Activated CD4-positive, alpha-beta T cell treated with anti-CD3 and anti-CD28 coated beads, Interleukin-2, amount 50 U/mL, for 4 hours (primary cell): ENCODE measurements around the gene SAP30L.

Experiments used
- DNase-seq, 2 experiments: peaks; one replicate each; pipeline ENCODE4 v3.0.0-alpha.2; 2020

SAP30L gene, protein sequence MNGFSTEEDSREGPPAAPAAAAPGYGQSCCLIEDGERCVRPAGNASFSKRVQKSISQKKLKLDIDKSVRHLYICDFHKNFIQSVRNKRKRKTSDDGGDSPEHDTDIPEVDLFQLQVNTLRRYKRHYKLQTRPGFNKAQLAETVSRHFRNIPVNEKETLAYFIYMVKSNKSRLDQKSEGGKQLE

DNA sequence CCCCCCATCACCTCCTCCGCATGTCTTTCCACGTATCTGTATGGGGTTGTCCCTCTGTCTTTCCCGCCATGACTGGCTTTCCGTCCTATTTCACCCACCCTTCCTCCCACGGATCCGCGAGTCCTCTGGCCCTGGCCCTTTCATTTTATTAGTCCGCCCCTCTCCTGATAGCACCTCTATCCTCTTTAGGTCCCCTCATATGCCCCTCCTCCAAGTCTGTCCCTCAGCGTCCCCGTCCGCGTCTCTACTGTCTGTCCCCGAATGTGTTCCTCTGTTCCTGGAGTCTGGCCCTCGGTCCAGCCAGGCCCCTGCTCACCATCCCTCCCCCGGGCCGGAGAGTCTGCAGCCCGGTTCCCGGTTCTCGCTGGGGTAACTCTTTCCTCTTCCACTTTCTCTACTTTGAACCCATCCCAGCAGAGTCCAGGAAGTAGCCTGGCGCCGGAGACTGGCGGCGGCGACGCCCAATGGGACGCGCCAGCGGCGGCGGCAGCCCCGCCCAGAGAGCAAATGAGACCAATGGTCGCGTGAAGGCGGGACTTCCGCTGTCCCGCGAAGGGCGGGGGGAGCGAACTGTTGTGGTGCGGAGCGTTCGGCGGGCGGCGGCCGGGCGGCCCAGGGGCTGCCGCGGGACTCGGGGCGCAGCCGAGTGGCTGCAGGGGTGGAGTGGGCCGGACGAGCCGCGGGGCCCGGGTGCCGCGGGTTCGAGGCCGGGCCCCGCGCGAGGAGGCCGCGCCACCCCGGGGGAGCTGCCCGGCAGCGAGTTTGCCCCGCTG, at the start of gene SAP30L:
Gene SAP30L, plus strand, starts transcription at position 576 of the 773 bp plus-strand sequence. CDS start 608 bp downstream, outside the sequence.
- DNase-seq: peak; percentile 92

DNA sequence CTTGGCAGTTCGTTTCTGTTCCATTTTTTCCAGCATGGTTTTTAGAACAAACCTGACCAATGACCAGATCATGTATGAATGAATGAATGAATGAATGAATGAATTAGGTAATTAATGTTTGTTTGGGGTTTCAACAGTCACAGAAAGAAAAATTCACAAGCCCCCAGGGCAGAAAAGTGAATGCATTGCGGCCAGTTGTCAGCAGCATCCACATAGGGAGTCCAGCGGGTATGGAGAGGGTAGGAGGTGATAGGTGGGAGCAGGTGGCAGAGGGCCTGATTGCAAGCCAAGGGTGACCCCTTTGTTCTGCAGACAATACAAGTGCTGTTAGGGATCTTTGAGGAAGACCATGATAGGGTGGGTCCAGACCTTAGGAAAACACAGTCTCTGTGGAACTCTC, 49.7 kb upstream of the SAP30L start:
- DNase-seq: no peak

DNA sequence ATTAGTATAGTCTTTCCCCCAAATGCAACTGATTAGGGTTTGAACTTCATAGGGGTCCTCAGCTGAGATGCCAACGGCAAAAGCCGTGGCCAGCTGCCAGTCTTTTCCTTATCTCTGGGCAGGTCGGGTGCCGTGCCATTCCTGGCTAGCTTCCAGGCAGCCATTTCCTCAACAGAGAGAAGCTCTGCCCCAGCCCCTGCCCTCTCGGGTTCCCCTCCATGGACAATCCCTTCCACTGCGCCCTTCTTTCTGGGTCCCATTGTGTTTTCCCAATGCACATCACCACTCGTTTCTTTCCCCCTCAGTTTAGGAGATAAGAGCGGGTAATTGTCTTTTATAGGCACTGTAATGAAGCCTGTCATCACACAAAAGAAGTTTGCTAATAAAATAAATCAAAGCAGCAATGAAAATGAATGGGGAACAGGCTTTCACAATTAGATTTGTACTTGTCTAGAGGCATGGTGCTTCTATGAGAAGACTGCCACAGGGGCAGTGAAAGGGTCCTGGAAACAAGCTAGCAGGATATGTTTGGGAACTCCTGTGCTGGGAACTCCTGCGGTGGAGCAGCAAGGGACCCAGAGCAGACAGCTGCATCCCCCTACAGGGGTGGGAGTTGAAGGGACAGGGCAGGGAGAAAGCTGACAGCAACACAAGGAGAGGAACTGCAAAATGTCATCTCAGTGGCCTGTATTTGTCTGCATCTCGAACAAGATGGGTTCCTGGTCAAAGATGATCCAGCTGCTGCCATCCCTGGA, 48.0 kb upstream of the SAP30L start:
- no peak for DNase-seq

DNA sequence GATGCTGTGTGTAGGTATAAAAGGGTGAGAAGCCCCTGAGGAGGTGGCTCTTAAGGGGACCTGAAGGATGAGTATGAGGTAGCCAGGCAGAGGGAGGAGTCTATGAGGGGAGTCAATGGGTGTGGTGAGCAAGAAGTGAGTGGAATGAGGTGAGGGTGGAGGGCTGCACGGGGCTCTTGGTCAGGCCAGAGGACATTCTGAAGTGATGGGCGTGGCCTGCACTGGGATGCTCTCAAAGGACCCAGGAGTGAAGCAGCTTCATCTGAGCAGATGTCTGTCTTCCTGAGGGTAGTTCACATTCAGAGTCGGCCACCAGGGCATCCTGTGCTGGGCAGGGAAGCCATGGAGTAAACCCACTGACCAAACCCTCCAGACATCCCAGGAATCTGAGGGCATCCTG, 45.1 kb upstream of the SAP30L start:
- no peak for DNase-seq

DNA sequence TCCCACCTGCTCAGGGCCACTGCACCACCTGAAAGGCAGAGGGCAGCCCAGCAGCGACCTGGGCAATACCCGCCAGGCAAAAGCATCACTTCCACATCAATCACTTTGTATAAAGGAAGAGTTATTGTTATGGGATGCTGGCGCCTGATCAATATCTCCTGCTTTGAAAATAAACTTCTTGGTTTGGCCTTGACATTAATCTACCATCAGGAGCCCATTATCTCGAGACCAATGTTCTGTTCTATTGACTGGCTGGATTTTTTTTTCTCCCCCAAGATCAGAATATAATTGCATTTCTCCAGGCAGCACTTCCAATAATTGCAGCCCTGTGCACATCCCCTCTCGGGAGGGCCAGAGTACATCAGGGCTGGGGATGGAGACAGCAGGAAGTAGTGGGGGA, 44.4 kb upstream of the SAP30L start:
- DNase-seq: no peak

DNA sequence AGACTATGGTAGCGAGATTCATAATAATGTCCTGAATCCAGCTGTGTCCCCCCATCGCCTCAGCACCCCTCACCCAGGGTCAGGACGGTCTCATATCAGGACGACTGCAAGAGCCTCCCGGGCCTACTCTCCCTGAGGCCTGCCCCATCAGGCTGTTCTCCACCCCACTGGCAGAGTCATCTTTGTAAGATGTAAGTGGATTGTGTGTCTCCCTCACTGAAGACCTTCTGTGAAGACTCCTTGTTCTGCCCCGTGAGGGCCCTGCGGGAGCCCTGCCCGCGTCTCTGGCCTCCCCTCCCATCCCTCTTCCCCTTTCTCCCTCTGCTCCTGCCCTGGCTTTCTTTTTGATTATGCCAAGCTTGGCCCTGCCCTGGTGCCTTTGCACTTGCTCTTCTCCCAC, 43.9 kb upstream of the SAP30L start:
- no peak for DNase-seq

DNA sequence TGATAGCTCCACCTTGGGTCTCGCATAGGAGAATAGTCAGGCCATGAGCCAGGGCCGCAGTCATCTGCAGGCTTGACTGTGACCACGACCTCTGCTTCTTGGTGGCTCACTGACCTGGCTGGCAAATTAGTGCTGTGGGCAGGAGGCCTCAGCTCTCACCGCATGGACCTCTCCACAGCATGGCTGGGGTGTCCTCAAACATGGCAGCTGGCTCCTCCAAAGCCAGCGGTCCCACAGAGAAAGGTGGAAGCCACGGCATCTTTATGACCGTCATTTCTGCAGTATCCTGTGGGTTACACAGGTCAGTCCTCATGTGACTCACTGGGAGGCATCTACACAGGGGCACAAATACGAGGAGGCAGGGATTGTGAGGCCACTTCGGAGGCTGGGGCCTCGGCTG, 43.2 kb upstream of the SAP30L start:
- no peak for DNase-seq

DNA sequence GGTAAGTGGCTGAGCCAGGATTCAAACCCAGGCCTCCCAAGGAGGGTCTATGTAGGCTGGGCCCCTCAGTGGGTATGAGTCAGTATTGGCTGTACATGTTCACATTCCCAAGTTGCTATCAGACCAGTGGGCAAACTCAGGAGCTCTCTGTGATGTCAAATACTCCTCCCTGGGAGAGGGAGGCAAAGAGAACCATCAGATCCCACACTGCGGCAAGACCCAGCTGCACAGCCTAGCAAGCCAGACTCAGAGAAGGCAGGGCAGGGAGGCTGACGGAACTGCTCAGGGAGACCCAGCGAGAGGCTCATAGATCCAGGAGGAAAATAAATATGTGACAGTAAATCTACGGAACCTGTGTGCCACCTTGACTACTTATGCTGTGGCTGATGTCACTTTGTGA, 42.6 kb upstream of the SAP30L start:
- DNase-seq: no peak

DNA sequence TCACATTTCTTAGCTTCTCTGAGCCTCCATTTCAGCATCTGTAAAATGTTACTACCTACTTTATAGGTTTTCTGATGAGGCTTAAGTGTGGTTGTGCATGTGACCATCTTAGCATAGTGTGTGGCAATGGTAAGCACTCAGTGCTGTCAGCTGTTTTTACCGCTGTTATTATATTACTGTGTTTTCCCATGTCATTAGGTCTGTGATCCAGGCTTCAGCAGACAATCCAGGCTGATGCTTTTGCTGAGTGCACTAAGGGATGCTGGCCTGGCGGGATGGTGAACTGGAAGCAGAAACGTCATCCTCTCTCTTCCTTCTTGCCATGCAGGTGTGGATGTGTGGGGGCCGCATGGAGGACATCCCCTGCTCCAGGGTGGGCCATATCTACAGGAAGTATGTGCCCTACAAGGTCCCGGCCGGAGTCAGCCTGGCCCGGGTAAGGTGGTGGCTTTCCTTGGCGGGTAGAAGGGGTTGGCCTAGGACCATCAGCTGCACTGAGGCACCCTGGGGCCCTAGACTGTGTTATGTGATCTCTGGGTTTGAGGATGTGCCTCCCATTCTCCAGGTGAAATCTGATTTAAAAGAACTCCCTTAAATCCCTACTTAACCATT, 41.9 kb upstream of the SAP30L start:
- no peak for DNase-seq

DNA sequence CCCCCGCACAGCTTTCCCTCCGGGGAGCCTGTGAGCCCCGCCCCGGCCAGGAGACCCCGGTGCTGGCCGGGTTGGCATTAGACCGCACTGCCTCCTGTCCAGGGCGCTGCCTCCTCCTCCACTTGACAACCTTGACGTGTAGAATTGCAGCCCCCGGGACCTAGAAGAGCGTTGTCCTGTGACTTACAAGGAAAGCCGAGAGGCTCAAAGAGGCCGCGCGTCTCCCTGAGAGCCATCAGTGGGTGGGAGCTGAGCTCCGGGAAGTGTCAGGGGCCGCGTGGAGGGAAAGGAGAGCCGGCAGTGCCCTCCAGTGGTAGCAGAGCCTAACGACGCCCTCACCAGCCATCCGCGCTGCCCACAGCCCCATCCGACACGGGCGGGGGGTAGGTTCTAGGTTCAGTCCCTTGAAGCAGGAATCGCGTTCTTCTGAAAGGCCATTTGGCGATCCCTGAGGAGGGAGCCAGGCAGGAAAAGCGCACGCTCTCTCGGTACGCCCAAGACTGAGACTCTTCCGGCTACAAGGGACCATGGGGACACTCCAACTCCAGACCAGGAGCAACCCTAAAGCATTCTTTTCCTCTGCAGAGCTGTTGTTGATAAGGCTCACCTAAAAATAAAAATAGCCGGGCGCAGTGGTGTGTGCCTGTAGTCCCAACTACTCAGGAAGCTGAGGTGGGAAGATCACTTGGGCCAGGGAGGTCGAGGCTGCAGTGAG, 40.6 kb upstream of the SAP30L start:
- DNase-seq: peak; percentile 62 to 64

DNA sequence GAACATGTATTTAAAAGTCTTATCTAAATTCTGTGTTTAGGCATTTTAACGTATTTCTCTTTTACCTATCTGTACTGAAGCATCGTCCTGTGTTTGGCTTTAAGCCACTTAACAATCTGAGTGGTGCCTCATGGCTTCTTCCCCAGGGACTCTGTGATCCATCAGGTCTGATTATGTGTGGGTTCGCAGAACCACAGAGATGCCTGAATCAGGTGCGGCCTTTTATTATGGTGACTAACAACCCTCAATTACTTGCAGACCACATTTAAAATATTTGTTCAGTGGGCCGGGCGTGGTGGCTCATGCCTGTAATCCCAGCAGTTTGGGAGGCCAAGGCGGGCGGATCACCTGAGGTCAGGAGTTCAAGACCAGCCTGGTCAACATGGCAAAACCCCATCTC, 39.6 kb upstream of the SAP30L start:
- no peak for DNase-seq

DNA sequence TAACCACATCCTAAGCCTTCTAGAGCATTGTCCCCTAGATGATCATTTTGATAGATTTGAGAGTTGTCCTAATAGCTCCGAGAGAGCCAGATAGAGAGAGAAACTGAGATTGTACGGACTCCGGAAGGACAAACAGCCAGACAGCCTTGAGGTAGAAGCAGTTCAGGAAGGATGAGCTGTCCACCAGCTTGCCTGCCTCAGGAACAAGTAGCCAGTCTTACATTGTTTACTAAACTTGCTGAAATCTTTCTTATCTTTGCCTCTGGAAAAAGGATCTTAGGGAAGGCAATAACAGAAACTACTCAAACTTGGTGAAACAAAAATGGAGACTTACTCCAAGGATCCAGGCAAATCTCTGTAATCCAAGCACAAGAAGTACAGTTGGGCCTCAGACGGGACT, 39.0 kb upstream of the SAP30L start:
- no peak for DNase-seq

DNA sequence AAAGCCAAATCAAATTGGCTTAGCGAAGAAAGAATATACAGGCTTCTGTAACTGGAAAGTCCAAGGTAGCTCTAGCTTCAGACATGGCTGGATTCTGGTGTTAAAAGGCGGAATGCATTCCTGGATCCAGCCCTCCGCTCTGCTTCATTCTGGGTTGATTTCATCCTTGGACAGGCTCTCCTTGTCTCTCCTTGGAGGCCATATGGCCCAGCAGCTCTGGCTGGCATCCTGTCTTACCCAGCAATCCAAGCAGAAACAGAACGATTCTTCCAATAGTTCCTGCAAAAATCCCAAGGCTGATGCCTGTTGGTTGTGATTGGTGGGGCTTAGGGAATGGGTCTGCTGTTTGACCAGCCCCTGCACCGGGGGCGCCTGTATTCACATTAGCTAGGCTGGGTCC, 37.0 kb upstream of the SAP30L start:
- no peak for DNase-seq

DNA sequence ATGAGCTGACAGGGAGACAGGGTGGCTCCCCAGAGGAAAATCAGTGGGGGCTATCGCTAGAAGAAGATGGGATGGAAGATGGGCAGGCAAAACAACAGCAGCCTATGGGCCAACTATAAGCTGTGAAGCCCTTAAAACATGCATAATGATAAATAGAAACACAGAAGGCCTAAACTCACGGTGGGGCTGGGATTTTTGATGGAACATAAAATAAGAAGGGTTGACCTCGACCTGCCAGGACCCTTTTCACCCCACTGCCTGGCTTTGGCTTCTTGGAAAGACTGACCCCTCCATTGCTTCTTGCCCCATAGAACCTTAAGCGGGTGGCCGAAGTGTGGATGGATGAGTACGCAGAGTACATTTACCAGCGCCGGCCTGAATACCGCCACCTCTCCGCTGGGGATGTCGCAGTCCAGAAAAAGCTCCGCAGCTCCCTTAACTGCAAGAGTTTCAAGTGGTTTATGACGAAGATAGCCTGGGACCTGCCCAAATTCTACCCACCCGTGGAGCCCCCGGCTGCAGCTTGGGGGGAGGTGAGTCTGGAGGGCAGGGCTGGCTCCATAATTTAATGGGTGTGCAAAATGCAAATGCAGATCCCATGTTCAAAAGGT, 36.5 kb upstream of the SAP30L start:
- no peak for DNase-seq

DNA sequence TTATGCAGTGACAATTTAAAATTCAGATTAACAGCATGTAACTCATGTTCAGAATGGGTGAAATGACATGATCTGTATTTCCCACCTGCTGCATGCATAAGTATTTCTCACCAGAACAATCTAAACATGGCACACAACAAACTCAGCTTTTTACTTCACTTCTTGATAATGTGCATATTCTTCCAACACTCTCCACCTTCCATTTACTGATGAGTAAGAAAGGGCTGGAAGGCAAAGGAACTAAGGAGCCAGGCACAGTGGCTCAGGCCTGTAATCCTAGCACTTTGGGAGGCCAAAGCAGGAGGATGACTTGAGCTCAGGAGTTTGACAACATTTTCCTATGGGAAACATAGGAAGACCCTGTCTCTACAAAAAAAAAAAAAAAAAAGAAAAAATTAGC, 35.8 kb upstream of the SAP30L start:
- no peak for DNase-seq

DNA sequence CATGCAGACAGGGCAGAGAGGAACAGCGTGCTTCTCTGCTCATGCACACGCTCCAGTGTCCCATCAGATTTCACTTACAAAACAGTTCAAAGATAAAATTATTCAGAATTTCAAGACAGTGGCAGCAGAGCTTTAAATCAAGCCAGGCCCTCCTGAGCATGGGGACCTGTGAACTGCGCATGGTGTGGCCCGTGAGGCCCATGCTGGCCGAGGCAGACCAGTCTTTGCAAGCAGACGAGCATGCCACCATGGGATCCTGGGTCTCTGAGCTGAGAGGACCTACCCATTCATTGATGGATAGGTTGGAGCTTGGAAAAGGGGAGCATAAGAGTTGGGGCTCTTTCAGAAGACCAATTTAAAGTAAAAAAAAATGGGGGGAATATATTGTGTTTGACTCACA, 35.0 kb upstream of the SAP30L start:
- DNase-seq: no peak

DNA sequence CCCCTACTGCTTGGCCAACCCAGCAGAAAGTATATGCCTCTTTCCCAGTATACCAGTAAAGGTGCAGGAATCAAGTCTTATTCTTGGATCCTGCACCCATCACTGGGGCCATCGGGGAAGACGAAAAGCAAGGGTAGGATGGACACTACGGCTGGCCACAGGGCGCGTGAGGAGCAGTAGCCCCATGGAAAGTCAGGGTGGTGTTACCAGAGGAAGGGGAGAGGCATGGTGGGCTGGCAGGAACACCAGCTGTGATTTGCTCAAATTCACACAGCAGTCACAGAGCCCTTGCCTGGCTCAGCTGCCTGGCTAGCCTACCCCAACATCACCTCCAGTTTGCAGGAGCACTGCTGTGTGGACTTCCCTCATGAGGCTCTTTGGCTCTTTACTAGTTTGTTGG, 34.5 kb upstream of the SAP30L start:
- DNase-seq: no peak

DNA sequence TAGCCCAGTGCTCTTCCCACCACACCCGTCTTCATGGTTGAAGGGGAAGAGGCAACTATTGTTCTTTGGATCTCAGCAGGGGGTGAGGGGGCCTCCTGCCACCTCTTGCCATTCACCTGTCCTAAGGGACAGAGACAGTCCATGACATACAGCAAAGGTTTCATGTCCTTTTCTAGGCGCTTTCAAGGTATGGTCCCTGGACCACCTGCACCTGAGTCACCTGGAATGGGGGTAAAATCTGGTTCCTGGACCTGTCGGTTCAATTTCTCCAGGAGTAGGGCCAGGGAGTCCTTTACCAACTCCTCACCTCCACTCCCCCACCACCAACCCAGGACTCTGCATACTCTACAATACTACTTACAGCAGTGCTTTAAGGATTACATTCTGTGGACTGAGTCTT, 33.5 kb upstream of the SAP30L start:
- DNase-seq: no peak

DNA sequence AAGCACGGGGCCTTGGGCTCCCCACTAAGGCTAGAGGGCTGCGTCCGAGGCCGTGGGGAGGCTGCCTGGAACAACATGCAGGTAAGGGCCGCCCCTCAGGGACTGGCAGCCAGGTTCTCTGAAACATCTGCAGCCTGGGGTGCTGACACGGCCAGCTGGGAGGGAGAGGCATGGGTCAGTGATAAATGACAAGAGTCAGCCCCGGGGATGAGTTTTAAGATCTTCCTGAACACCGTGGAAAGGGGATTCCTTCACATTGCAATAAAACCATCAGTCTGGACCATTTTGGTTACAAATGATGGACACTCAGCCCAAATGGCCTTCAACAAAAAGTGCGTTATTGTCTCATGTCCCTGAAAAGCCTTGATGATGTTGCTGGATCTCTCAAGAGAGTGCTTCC, 32.9 kb upstream of the SAP30L start:
- DNase-seq: no peak

DNA sequence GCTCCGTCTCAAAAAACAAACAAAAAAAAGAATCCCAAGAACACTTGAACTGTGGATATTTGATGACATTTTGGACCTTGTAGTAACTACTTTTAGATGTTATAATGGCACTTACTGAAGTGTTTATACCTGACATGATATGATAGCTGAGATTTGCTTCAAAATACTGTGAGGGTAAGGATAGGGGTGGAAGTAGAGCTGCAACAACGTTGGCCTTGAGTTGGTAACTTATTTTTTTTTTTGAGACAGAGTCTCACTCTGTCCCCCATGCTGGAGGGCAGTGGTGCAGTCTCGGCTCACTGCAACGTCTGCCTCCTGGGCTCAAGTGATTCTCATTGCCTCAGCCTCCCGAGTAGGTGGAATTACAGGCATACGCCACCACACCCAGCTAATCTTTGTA, 30.7 kb upstream of the SAP30L start:
- no peak for DNase-seq

DNA sequence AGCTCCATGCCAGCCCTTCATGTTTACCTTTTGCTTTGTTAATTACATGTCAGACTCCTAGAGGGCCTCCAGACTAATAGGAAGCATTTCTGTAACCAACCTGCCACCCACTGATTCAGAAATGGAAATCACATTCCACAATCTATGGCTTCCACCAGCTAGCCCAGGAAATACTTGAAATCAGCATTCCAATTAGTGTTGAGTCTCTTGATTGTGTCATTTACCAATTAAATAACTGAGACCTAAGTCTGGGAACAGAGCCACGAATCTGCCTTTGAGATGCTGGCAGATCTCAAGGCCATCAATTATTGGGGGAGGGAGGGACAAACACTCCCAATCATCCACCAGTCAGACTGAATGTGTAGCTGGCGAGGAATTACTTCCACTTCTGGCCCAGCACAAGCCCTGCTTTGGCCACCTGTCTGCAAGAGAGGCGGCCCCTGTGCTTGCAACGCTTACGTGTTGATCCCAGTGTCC, 27.4 kb upstream of the SAP30L start:
- no peak for DNase-seq

DNA sequence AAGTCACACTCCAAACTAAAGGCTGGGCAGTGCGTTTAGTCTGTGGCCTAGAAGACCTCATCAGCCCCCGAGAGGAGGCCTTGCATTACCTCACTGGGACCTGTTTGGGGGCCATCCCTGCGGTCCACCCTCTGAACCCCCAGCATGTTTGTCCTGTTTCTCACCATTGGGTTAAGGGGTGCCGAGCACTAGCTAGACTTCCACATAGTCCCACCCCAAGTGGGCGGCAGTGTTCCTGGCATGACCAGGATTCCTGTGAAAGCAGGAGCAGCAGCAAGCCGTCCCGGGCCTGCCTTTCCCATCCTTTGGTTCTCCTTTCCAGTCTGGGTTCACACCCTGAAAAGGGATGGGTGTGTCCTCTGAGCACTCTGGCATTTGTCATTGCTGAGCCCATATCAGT, 26.6 kb upstream of the SAP30L start:
- DNase-seq: no peak
